Sigmoid colon (tissue), 7 donors: ENCODE data around the gene RFC3. TPM values are rescaled to one million over a fixed set of nuclear protein-coding genes. Genes with fewer than 3 reads are reported as not detected.

Experiments used
- DNase-seq: peaks from one replicate; pipeline ENCODE4 v3.0.0-alpha.2; 2019
- H3K27ac ChIP-seq, 4 donors: fragments of 200-600 bp; sonication (generic); one replicate each; pipeline ENCODE4 v1.5.1; 2016 to 2019; ENCODE audit warnings: mild to moderate bottlenecking in 1 of 4
- H3K27me3 ChIP-seq, 3 donors: fragments of 200-600 bp; sonication (generic); one replicate each; pipeline ENCODE4 v1.5.1; 2019; ENCODE audit warnings: mild to moderate bottlenecking in 1 of 3
- H3K36me3 ChIP-seq, 4 donors: fragments of 200-600 bp; sonication (generic); one replicate each; pipeline ENCODE4 v1.5.1; 2016 to 2019
- H3K4me1 ChIP-seq, 4 donors: fragments of 200-600 bp; sonication (generic); one replicate each; pipeline ENCODE4 v1.5.1; 2017 to 2019
- H3K4me3 ChIP-seq, 4 donors: fragments of 200-600 bp; sonication (generic); one replicate each; pipeline ENCODE4 v1.5.1; 2017 to 2019; ENCODE audit warnings: mild to moderate bottlenecking in 2 of 4, moderate library complexity in 1 of 4
- H3K9me3 ChIP-seq, 4 donors: fragments of 200-600 bp in 3 of 4; sonication (generic) in 3 of 4; one replicate each; pipeline versions ENCODE4 v1.5.1 to v1.6.1; 2013 to 2019
- EP300 ChIP-seq, 4 donors: sonication (generic); formaldehyde crosslinking; IDR thresholded peaks; one replicate each; pipeline ENCODE4 v1.6.1; 2017; ENCODE audit warnings: antibody characterized with exemption in 4 of 4
- POLR2A ChIP-seq, 2 donors: fragments of 450-650 bp; IDR thresholded peaks; one replicate each; pipeline ENCODE4 v1.6.1; 2016; ENCODE audit warnings: antibody characterized with exemption in 2 of 2, mild to moderate bottlenecking in 2 of 2, moderate library complexity in 2 of 2
- POLR2AphosphoS5 ChIP-seq, 4 donors: sonication (generic); formaldehyde crosslinking; IDR thresholded peaks; one replicate each; pipeline ENCODE4 v1.6.1; 2017; ENCODE audit warnings: antibody characterized with exemption in 4 of 4
- WGBS, 2 donors: extraction: QIAGEN DNeasy Blood & Tissue Kit; methylation state at CpG; one replicate each; pipeline ENCODE4 v1.1.7; 2013; 5-methylcytosine and 5-hydroxymethylcytosine counted together
- intact Hi-C: fragments of 100-400 bp; cut with DNase I; formaldehyde crosslinking; loops from one replicate; pipeline ENCODE4 v1.15.1; 2023
- polyA plus RNA-seq, 3 donors: library from polyadenylated mRNA; stranded (reverse); fragments of 200-250 nt; gene quantifications; one replicate each; pipeline ENCODE4 v1.2.3, GENCODE V29; 2013
- total RNA-seq, 4 donors: library from RNA; depleted of rRNA; stranded (reverse); fragments of >200 nt; gene quantifications; one replicate each; pipeline ENCODE4 v1.1.0, GENCODE V29; 2016
- TF ChIP-seq, protein P1 (sequence below), 4 experiments: fragments of 450-650 bp in 3 of 4; fragments of 200-600 bp in 1 of 4; IDR thresholded peaks; one replicate each; pipeline ENCODE4 v1.5.1; 2016 to 2019; ENCODE audit warnings: antibody characterized with exemption in 4 of 4, mild to moderate bottlenecking in 3 of 4, moderate library complexity in 2 of 4
- donor health status: healthy with polysubstance abuse.
- donor health status: Bipolar disorder and iron deficiency.
- donor health status: healthy.

Gene RFC3
- total and polyA plus RNA-seq, 7 donors: 3.6 to 9.6 (median 7.2) TPM

- intact Hi-C loops: no loop called here
- H3K4me3 ChIP-seq: no peak overlapping the region
- no peaks in the 10 kb centered on the region for H3K4me1 ChIP-seq
- DNase-seq: no peak
- no peaks in the 10 kb centered on the region for H3K9me3 ChIP-seq
- WGBS, 2 donors: 81 to 91% methylated on average over 1 of the region's 1 CpG
- no peaks in the 10 kb centered on the region for H3K27me3 ChIP-seq
- H3K27ac ChIP-seq: no peak overlapping the region
- TF ChIP-seq EP300 (IDR thresholded peaks at IDR 0.05) (no peak), POLR2AphosphoS5 (IDR thresholded peaks at IDR 0.05) (no peak), POLR2A (IDR thresholded peaks at IDR 0.05) (no peak)
- TF ChIP-seq, protein P1, sequence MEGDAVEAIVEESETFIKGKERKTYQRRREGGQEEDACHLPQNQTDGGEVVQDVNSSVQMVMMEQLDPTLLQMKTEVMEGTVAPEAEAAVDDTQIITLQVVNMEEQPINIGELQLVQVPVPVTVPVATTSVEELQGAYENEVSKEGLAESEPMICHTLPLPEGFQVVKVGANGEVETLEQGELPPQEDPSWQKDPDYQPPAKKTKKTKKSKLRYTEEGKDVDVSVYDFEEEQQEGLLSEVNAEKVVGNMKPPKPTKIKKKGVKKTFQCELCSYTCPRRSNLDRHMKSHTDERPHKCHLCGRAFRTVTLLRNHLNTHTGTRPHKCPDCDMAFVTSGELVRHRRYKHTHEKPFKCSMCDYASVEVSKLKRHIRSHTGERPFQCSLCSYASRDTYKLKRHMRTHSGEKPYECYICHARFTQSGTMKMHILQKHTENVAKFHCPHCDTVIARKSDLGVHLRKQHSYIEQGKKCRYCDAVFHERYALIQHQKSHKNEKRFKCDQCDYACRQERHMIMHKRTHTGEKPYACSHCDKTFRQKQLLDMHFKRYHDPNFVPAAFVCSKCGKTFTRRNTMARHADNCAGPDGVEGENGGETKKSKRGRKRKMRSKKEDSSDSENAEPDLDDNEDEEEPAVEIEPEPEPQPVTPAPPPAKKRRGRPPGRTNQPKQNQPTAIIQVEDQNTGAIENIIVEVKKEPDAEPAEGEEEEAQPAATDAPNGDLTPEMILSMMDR (IDR thresholded peaks at IDR 0.05): no peak
- no peaks in the 10 kb centered on the region for H3K36me3 ChIP-seq
Measured at GRCh38 chr13:33789066-33789606, 28.8 kb upstream of the RFC3 start.

DNA sequence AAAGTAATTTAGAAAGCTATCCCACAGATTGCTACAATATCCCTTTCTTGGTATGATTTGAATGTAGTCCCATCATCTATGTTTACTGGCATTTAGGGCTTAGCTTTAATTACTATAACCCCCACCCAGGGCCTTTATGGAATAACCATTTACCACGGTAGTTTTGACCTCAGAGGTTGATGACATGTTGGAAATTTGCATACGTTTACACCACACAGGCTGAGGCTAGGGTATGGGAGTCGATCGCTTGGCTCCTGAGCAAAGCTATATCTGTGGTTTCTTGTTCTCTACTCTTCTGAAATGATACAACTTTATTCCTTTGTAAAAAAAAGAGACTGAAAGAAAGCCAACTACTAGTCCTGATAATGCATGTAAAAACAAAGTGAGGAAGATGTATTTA, 28.2 kb upstream of the RFC3 start:
- TF ChIP-seq EP300 (IDR thresholded peaks at IDR 0.05) (no peak), POLR2AphosphoS5 (IDR thresholded peaks at IDR 0.05) (no peak), POLR2A (IDR thresholded peaks at IDR 0.05) (no peak)
- TF ChIP-seq, protein P1 (IDR thresholded peaks at IDR 0.05): no peak
- Histone ChIP-seq H3K27ac (no peak overlapping the region), H3K4me1 (no peaks in the 10 kb centered on the region), H3K27me3 (no peaks in the 10 kb centered on the region), H3K4me3 (no peak overlapping the region), H3K9me3 (no peaks in the 10 kb centered on the region), H3K36me3 (no peaks in the 10 kb centered on the region)
- DNase-seq: no peak
- 44 to 48% methylated on average over 4 of the region's 4 CpGs for WGBS, 2 donors
- intact Hi-C loops: no loop called here

- no peaks in the 10 kb centered on the region for H3K9me3 ChIP-seq
- intact Hi-C loops: no loop called here
- TF ChIP-seq POLR2AphosphoS5 (IDR thresholded peaks at IDR 0.05) (no peak), POLR2A (IDR thresholded peaks at IDR 0.05) (no peak), EP300 (IDR thresholded peaks at IDR 0.05) (no peak)
- TF ChIP-seq, protein P1 (IDR thresholded peaks at IDR 0.05): no peak
- H3K36me3 ChIP-seq: no peaks in the 10 kb centered on the region
- H3K4me3 ChIP-seq: no peak overlapping the region
- H3K27ac ChIP-seq: no peak overlapping the region
- H3K4me1 ChIP-seq: peaks cover 0 to 15% (median 8%) of the 10 kb centered on the region in 4 donors
- DNase-seq: no peak
- H3K27me3 ChIP-seq: no peaks in the 10 kb centered on the region
Measured at GRCh38 chr13:33793726-33794125, 24.2 kb upstream of the RFC3 start.

- H3K4me1 ChIP-seq: peaks cover 0 to 15% (median 8%) of the 10 kb centered on the region in 4 donors
- DNase-seq: no peak
- no peaks in the 10 kb centered on the region for H3K9me3 ChIP-seq
- H3K4me3 ChIP-seq: no peak overlapping the region
- WGBS, 2 donors: 67 to 82% methylated on average over 4 of the region's 4 CpGs
- TF ChIP-seq, protein P1 (IDR thresholded peaks at IDR 0.05): no peak
- TF ChIP-seq POLR2A (IDR thresholded peaks at IDR 0.05) (no peak), EP300 (IDR thresholded peaks at IDR 0.05) (no peak), POLR2AphosphoS5 (IDR thresholded peaks at IDR 0.05) (no peak)
- no peaks in the 10 kb centered on the region for H3K27me3 ChIP-seq
- intact Hi-C loops: no loop called here
- no peak overlapping the region for H3K27ac ChIP-seq
- H3K36me3 ChIP-seq: no peaks in the 10 kb centered on the region
Measured at GRCh38 chr13:33794576-33794975, 23.4 kb upstream of the RFC3 start.

GRCh38 chr13:33796095-33796494, 21.9 kb upstream of the RFC3 start:
- Histone ChIP-seq H3K36me3 (no peaks in the 10 kb centered on the region), H3K4me1 (peaks cover 0 to 28% (median 18%) of the 10 kb centered on the region in 4 donors), H3K27me3 (no peaks in the 10 kb centered on the region), H3K9me3 (no peaks in the 10 kb centered on the region), H3K27ac (no peak overlapping the region), H3K4me3 (no peak overlapping the region)
- WGBS, 2 donors: 62 to 75% methylated on average over 4 of the region's 4 CpGs
- no peak for DNase-seq
- intact Hi-C loops: loop anchor here (5.0 kb wide), 1 partner anchor 1366 kb away; no protein-coding TSS in a partner anchor
- TF ChIP-seq POLR2A (IDR thresholded peaks at IDR 0.05) (no peak), POLR2AphosphoS5 (IDR thresholded peaks at IDR 0.05) (no peak), EP300 (IDR thresholded peaks at IDR 0.05) (no peak)
- TF ChIP-seq, protein P1 (IDR thresholded peaks at IDR 0.05): no peak
